Measurements from ENCODE around the gene USP20.

Gene USP20

GRCh38 chr9:129858167-129858962 is 23.1 kb downstream of the USP20 start:
- DNase-seq = no peak

DNA sequence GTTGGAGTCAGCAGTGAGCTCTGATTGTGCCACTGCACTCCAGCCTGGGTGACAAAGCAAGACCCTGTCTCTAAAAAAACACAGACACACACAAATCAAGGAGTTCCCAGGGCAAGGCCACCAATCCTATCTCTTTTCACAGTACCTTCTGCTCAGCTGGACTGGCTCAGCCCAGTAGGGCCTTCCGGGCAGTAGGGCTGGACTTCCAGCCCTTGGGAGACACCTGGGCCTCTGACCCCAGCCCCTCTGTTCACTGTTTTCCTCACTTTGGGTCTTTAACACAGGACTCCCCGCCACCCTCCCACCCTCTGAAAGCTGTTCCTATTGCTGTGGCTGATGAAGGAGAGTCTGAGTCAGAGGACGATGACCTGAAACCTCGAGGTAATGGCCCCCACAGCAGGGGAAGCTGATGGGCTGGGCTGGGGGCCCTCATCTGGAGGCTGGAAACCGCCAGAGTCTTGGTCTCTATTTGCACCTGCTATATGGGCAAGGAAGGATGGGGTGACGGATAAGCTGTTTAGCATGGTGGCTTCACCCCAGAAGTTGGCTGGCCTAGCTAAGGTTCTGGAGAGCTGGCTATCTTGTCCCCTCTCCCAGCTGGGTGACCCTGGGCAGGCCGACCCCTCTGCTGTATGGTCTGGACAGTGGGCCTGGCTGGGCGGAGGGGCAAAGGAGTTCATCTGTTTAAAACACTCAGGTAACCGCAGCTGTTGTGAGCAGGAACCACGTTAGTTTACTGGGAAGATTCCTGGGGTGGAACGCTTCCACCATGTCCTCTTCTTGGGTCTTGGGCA is 25.6 kb downstream of the USP20 start:
- no peak for DNase-seq

GRCh38 chr9:129861447-129861827 is 26.2 kb downstream of the USP20 start:
- no peak for DNase-seq

- peak; percentile 96 for DNase-seq
These were observed 27.9 kb downstream of the USP20 start for GRCh38 chr9:129863059-129863690.

DNA sequence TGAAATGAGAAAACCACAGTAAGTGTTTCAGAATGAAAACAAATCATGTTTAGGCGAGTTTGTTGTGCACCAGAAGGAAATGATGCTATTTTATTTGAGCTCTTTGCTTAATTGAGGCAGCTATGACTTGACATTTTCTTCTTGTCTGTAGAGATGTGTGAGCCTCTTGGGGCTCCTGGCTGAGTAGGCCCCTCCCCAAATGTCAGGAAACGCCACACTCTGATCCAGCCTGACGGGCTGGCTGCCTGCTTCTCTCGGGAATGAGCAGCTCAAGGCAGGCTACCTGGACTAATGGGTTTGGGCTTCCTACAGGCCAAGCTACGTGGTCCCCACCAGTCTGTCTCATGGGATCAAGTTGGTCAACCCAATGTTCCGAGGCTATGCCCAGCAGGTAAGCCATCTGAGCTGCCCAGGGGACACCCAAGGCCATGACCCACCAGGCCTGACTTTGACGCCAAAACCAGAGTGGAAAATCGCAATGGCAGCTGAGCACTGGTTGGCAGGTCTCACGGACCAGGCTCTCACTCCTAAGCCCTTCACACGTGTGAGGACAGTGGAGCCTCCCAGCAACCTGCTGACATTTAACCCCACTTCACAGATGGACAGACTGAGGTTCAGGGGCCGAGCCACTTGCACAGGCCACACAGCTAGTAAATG is 29.9 kb downstream of the USP20 start:
- DNase-seq = no peak

- DNase-seq = no peak
These were observed 30.5 kb downstream of the USP20 start for GRCh38 chr9:129865668-129866320.

DNA sequence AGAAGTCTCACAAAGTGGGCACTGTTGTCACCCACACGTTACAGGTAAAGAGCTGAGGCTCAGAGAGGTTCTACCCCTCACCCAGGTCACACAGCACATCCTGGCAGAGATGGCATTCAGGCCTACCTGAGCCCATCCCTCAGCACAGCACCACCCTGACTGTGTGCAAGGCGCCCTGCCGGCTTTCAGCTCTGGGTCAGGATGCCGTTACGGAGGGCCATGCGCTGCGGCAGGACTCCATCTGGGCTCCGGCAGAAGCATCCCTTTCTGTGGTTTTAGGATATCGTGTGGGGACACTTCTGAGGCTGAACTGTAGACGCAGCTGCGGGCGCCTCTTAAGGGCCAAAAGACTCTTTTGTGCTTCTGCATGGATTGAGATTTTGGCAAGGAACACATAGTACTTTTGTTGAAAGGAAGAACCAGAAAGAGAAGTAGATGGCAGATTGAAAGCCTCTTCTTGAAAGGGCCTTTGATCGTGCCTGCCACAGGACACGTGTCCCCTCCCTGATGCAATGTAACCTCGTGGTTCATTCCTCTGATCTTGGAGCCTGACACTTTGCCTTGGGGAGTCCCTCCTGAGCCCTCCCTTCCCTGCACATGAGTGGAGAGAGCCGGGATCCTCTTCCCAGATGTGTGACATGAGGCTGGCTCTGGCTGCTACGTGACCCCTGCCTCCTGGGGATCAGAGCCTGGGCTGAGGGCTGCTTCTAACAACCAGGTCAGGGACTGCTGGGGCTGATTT is 31.3 kb downstream of the USP20 start:
- no peak for DNase-seq

DNA sequence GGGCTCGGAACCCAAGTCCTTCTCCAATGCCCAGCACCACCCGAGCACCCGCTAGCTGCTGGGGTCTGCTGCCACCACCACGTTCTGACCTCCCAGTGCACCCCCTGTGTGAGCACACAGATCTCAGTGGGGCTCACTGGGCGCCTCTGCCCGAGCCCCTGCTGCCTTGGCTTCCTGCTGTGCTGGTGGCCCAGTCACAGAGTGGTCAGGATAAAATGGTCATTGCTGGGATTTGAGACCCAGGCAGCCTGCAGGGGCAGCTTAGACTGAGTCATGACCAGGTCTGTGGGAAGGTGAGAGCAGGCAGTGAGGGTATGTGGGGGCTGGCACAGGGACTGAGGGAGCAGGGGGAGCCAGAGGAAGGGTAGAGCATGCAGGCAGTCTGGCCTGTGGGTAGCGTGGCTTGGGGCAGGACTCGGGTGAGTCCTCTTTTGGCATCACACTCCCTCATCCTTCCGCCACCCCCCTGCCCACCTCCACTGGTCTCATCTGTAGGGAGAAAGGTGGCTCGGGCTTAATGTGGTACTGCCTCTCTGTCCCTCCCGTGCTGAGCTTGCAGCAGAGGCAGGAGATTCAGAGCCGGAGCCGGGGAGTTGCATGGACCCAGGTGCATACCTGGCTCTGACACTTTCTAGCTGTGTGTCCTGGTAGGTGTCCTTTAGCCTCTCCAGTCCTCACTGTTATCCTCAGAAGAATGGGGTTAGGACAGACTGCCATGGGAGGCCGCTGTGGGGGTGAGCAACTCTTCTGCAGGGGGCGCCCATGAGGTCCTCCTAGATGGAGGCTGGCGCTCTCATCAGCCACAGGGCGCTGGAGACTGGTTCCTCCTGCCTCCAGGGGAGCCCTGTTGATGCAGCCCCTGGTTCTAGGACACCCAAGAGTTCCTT is 32.1 kb downstream of the USP20 start:
- DNase-seq = no peak

GRCh38 chr9:129868023-129868871 is 33.0 kb downstream of the USP20 start:
- no peak for DNase-seq

- no peak for DNase-seq
These were observed 33.7 kb downstream of the USP20 start for GRCh38 chr9:129868872-129869486.

DNA sequence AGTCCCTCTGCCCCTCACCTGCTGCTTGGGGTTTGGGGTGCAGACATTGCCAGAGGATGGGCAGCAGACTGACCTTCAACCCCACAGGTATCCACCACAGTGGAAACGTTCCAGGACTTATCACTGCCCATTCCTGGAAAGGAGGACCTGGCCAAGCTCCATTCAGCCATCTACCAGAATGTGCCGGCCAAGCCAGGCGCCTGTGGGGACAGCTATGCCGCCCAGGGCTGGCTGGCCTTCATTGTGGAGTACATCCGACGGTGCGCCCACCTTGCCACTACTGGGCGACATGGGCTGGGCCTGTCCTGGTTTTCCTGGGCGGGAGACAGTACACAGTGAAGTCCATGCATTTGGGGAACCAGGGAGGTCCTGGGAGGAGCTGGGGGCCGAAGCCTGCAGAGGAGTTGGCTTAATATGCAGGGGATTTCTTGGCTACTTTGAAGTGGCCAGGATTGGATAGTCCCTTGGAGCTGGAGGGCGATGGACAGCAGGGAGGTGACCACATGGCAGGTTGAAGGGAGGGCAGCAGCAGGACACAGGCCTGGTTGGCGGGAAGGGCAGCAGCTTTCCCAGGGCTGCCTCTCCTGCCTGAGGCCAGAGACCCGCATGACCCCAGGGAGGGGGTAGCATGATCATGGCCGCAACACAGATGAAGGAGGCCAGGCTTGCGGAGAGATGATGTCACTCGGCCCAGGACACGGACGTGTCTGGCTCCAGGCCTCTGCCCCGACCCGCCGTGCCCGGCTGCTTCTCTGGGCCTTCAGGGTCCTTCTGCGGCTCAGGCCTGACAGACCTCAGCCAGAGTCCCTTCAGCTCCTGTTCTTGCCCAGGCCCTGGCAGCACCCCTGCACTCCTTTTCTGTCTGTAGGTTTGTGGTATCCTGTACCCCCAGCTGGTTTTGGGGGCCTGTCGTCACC is 34.6 kb downstream of the USP20 start:
- DNase-seq = no peak

GRCh38 chr9:129871046-129871445 is 35.8 kb downstream of the USP20 start:
- DNase-seq = no peak

DNA sequence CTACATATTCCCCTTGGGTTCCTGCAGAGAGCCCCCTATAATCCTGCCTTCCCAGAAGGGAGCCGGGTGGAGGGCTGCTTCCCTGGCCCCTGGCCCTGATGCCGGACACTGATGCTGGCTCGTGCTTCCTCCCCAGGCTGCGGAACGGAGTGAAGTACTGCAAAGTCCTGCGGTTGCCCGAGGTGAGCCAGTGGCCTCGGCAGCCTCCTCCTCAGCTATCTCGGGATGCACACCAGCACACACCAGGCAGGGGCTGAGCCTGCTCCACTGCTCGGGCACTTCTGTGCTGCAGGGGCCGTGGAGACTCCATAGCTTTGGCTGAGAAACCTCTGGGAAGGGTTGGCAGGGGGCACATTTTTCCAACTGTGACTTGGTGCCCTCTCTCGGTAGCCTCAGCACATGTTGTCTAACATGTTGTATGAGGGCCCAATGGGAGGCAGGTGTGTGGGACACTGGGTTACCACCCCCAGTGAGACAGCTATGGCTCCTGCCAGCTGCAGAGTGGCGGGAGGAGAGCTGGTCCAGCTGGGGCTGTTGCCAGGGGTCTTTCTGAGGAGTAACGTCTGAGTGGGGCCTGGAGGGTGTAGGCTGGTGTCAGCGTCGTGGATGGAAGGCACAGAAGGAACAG is 38.4 kb downstream of the USP20 start:
- DNase-seq = no peak

- DNase-seq = no peak
These were observed 39.2 kb downstream of the USP20 start for GRCh38 chr9:129874261-129875101.

- DNase-seq = no peak
These were observed 39.9 kb downstream of the USP20 start for GRCh38 chr9:129875181-129875611.

DNA sequence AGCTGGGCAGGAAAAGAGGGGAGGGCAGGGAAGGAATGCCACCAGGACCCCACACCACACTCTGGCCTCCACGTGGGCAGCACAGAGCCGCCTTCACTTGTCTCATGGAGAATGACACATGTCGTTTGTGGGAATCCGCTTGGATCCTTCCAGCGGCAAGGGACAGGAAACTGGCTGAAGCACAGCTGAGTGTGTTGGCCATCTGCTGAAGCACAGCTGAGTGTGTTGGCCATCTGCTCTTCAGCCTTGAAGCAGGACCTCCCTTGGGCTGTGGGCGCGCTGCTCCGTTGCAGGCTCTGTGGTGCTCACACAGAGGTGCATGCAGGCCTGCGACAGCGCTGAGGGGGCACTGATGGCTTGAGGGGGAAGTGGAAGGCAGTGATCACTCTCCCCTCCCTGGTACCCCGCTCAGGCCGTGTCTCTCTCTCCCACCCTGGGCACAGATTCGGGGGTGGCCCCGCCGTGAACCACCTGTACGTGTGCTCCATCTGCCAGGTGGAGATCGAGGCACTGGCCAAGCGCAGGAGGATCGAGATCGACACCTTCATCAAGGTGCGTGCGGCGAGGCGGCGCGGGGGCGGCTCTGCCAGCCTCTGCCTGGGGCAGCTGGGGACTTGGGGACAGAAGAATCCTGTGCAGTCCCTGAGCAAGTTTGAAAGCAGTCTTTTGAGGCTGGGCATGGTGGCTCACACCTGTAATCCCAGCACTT is 40.6 kb downstream of the USP20 start:
- no peak for DNase-seq
